Fibroblast of skin of abdomen (primary cell): Measurements from ENCODE around the gene SESN1.
A peak's percentile ranks its signal among the peaks of the same experiment; 100 is the strongest.
"Not testable (repeated sequence)": the region's sequence is repeated elsewhere in the genome, so short reads cannot be mapped to it uniquely, and the experiment has no call there.

Experiments used
- DNase-seq: peaks from one replicate; pipeline ENCODE4 v3.0.0-alpha.2; 2013

The SESN1 gene

GRCh38 chr6:108996208-108996607 is 98.4 kb downstream of the SESN1 start:
- DNase-seq, result no peak

- no peak for DNase-seq
Observed at GRCh38 chr6:108995296-108995695, 99.3 kb downstream of the SESN1 start.

- no peak for DNase-seq
Observed at GRCh38 chr6:108993876-108994275, 100.8 kb downstream of the SESN1 start.

GRCh38 chr6:108989700-108990099 is 104.9 kb downstream of the SESN1 start:
- DNase-seq, result no peak

- no peak for DNase-seq
Observed at GRCh38 chr6:108988765-108989164, 105.9 kb downstream of the SESN1 start.

GRCh38 chr6:108988296-108988695 is 106.3 kb downstream of the SESN1 start:
- no peak for DNase-seq

GRCh38 chr6:108987156-108987555 is 107.5 kb downstream of the SESN1 start:
- DNase-seq, result no peak

- no peak for DNase-seq
Observed at GRCh38 chr6:108985301-108985700, 109.3 kb downstream of the SESN1 start.

- DNase-seq, result no peak
Observed at GRCh38 chr6:108983151-108983550, 111.5 kb downstream of the SESN1 start.

GRCh38 chr6:108982154-108983113 is 112.2 kb downstream of the SESN1 start:
- DNase-seq, result no peak

- DNase-seq, result not testable (repeated sequence)
Observed at GRCh38 chr6:108978638-108979037, 116.0 kb downstream of the SESN1 start.

GRCh38 chr6:108974201-108974600 is 120.4 kb downstream of the SESN1 start:
- no peak for DNase-seq

- DNase-seq, result no peak
Observed at GRCh38 chr6:108969776-108970175, 124.9 kb downstream of the SESN1 start.

- no peak for DNase-seq
Observed at GRCh38 chr6:108968325-108969316, 126.0 kb downstream of the SESN1 start.

- no peak for DNase-seq
Observed at GRCh38 chr6:108966855-108967755, 127.5 kb downstream of the SESN1 start.

- DNase-seq, result no peak
Observed at GRCh38 chr6:108966251-108966650, 128.4 kb downstream of the SESN1 start.

GRCh38 chr6:108961985-108962384 is 132.7 kb downstream of the SESN1 start:
- DNase-seq, result peak; percentile 20

- no peak for DNase-seq
Observed at GRCh38 chr6:108961077-108961476, 133.6 kb downstream of the SESN1 start.

- no peak for DNase-seq
Observed at GRCh38 chr6:108960601-108961000, 134.0 kb downstream of the SESN1 start.

GRCh38 chr6:108959972-108960582 is 134.6 kb downstream of the SESN1 start:
- DNase-seq, result no peak
